Measurements from ENCODE around the gene SPSB1. TPM values are rescaled to one million over a fixed set of nuclear protein-coding genes. Genes with fewer than 3 reads are reported as not detected.
A peak's percentile ranks its signal among the peaks of the same experiment; 100 is the strongest.

Gene SPSB1
- total and polyA plus RNA-seq, 2 of the 4 experiments (the other 2 are of a cell fraction): 16.7 to 19.8 TPM

DNA sequence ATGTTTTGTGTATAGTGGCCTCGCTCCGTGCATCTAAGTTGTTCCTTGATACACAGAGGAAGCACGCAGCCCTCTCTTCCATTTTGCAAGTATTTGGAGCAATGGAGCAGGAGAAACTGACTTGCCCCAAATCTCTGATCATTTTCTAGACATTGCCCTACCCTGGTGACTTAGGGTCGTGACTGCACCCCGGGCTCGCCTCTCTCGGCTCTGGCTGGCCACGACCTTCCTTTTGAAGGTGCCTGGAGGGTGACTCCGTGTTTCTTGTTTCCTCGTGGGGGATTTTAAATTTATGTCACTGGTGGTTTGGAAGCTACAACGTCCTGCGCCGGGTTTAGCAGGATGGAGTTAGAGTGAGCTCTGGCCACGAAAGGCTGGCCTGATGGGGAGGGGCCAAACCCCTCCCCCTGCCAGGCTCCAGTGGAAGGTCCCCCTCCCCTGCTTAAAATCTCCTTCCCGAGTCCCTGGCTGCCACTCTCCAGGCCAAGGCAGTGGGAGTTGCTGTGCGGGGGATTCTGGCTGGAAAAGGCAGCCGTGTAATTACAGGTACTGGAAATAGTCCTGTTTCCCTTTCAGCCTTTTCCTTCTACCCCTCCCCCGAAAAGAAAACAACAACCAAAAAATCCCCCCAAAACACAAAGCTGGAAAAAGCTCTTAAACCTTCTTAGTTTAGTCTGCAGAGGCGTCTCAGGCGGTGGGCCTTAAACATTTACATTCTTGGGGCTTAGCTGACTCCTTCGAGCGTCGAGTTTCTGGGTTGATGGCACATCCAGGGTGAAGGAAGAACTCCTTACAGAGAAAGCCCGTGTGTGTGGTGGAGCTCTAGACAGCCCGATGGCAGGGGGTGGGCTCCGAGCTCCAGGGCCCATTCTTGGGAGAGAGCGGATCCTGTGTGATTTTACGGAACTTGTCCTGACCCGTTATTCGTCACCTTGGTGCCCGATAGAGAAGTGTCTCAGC lies 28.1 kb downstream of the SPSB1 start:
- Histone ChIP-seq H3K18ac (ENCODE audit: low read depth, low read length) (peak overlapping the region; percentile 59), H3K23ac (ENCODE audit: low read depth, low read length) (peak overlapping the region; percentile 74), H3K79me1 (ENCODE audit: low read depth in 1 of 2, low read length in 2 of 2) (peaks cover 32 to 95% of the 10 kb centered on the region in 2 experiments), H3K9me1 (ENCODE audit: insufficient read depth, low read length) (peaks cover 65% of the 10 kb centered on the region), H3K4me2 (ENCODE audit: low read depth, low read length) (peak overlapping the region; percentile 91), H2AK5ac (ENCODE audit: low read depth, low read length) (peak overlapping the region; percentile 92), H3K4me1 (ENCODE audit: control insufficient read depth, insufficient read depth, low read length) (peaks cover 46% of the 10 kb centered on the region), H4K8ac (ENCODE audit: low read depth in 2 of 2, low read length in 2 of 2) (peak overlapping the region in 1 of 2 experiments; percentile 41; a peak in 3 of 4 replicates), H3K27ac (ENCODE audit: insufficient read depth, low read length) (peak overlapping the region; percentile 85), H2AFZ (replicated peaks; ENCODE audit: low read length, poor library complexity) (peak overlapping the region; percentile 68), H2BK5ac (ENCODE audit: low read depth, low read length, poor library complexity, severe bottlenecking) (peak overlapping the region; percentile 90), H2BK20ac (ENCODE audit: low read depth, low read length) (peak overlapping the region; percentile 75), H3K27me3 (ENCODE audit: control insufficient read depth, insufficient read depth, low read length) (no peaks in the 10 kb centered on the region), H3K9ac (ENCODE audit: low read depth, low read length) (peak overlapping the region; percentile 18; the same call in 1 of the 2 replicates), H3K36me3 (ENCODE audit: control insufficient read depth, insufficient read depth, low read length) (no peaks in the 10 kb centered on the region; the same call in 1 of the 2 replicates), H2BK120ac (ENCODE audit: low read depth, low read length) (peak overlapping the region; percentile 82), H3K9me3 (ENCODE audit: control insufficient read depth, insufficient read depth, low read length) (no peaks in the 10 kb centered on the region), H3K4me3 (ENCODE audit: insufficient read depth, low read depth, low read length) (peak overlapping the region; percentile 21; the same call in 1 of the 2 replicates), H3K56ac (ENCODE audit: extremely low read depth, insufficient read depth, low read length) (peak overlapping the region; percentile 16; the same call in 1 of the 2 replicates), H2AK9ac (replicated peaks; ENCODE audit: low read depth, low read length, poor library complexity) (peak overlapping the region; percentile 61), H2BK15ac (ENCODE audit: low read depth, low read length) (no peak overlapping the region), H3K14ac (replicated peaks; ENCODE audit: low read depth, low read length) (peak overlapping the region; percentile 51), H3K4ac (ENCODE audit: low read depth, low read length) (peak overlapping the region; percentile 79), H4K5ac (ENCODE audit: low read depth, low read length) (peak overlapping the region; percentile 15; the same call in 1 of the 2 replicates), H4K91ac (ENCODE audit: insufficient read depth, low read depth, low read length) (peak overlapping the region; percentile 70), H4K20me1 (ENCODE audit: insufficient read depth, low read length) (peaks cover 99% of the 10 kb centered on the region)
- peak; percentile 82 for ATAC-seq (ENCODE audit: low read depth)
- 30% methylated on average over 3 of the region's 31 CpGs; no CpG with 5 or more reads in 1 of the 2 experiments for WGBS, 2 experiments (ENCODE audit: extremely low coverage in 2 of 2, insufficient read length in 1 of 2)
- ChIA-PET CTCF (interaction anchor here (0.6 to 1.5 kb wide), 4 partner anchors 11 to 210 kb away, joined by 3 read pairs; no protein-coding TSS in a partner anchor), POLR2A (ENCODE audit: unreplicated experiment) (interaction anchor here (0.6 to 0.7 kb wide), 4 partner anchors 23 to 138 kb away, joined by 4 to 17 read pairs (median 7); no protein-coding TSS in a partner anchor)
- BruUV-seq (replicated peaks): no TSS peak
- DNase-seq: peak; percentile 79
- dilution Hi-C loops (cut with HindIII; ENCODE audit: low sequenced_read_pairs, unreplicated experiment) (no loop called here), in situ Hi-C loops (cut with MboI; ENCODE audit: low sequenced_read_pairs) (no loop called here), intact Hi-C loops (cut with micrococcal nuclease) (loop anchor here (2.0 kb wide), 1 partner anchor 26 kb away; no protein-coding TSS in a partner anchor)
- peak; percentile 16; the same call in 1 of the 2 replicates for TF ChIP-seq MAZ (IDR thresholded peaks at IDR 0.05; ENCODE audit: borderline replicate concordance, low read depth, low read length)
- TF ChIP-seq MAFK (IDR thresholded peaks at IDR 0.05; ENCODE audit: low read depth, low read length): no peak
- TF ChIP-seq, protein P1, sequence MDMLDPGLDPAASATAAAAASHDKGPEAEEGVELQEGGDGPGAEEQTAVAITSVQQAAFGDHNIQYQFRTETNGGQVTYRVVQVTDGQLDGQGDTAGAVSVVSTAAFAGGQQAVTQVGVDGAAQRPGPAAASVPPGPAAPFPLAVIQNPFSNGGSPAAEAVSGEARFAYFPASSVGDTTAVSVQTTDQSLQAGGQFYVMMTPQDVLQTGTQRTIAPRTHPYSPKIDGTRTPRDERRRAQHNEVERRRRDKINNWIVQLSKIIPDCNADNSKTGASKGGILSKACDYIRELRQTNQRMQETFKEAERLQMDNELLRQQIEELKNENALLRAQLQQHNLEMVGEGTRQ (IDR thresholded peaks at IDR 0.05; ENCODE audit: low read depth, low read length): no peak
- 0 out of 2 replicates have a peak, but pooled peaks have one; percentile 23 for TF ChIP-seq POLR2A (IDR thresholded peaks at IDR 0.05; ENCODE audit: low read depth, low read length)
- no peak for TF ChIP-seq MXI1 (IDR thresholded peaks at IDR 0.05; ENCODE audit: borderline replicate concordance, low read depth, low read length)
- peak; percentile 1; the same call in 1 of the 2 replicates for TF ChIP-seq SMC3 (IDR thresholded peaks at IDR 0.05; ENCODE audit: low read depth, low read length)
- TF ChIP-seq BHLHE40 (IDR thresholded peaks at IDR 0.05; ENCODE audit: low read depth, low read length): no peak

Measured in IMR-90 (cell line).